ENCODE data around the gene APOM.

- TF ChIP-seq CTCF (IDR thresholded peaks at IDR 0.05) (no peak), EP300 (IDR thresholded peaks at IDR 0.05) (no peak)
Observed at GRCh38 chr6:31697555-31697954, 41.9 kb downstream of the APOM start.
